Umbilical cord (tissue), 2 donors: Measurements from ENCODE around the gene RUSF1. TPM values are rescaled to one million over a fixed set of nuclear protein-coding genes. Genes with fewer than 3 reads are reported as not detected.
"Not testable (repeated sequence)": the region's sequence is repeated elsewhere in the genome, so short reads cannot be mapped to it uniquely, and the experiment has no call there.

Experiments
- DNase-seq: peaks from one replicate; pipeline ENCODE4 v3.0.0-alpha.2; 2015; ENCODE audit warnings: low spot score
- total RNA-seq: library from RNA; depleted of rRNA; stranded (reverse); fragments of >200 nt; gene quantifications from one replicate; pipeline ENCODE4 v1.2.3, GENCODE V29; 2014; ENCODE audit warnings: low replicate concordance; ENCODE audit not compliant: insufficient read depth

The RUSF1 gene
- total RNA-seq, 1 donor from 2014 or later, result 68.1 TPM

GRCh38 chr16:31517800-31518402 lies 9.7 kb upstream of the RUSF1 start:
- DNase-seq, result no peak

GRCh38 chr16:31513884-31514283 lies 5.7 kb upstream of the RUSF1 start:
- no peak for DNase-seq

- no peak for DNase-seq
Measured at GRCh38 chr16:31513126-31513525, 4.9 kb upstream of the RUSF1 start.

- peak; percentile 56 for DNase-seq
Measured at GRCh38 chr16:31508706-31509195, 560 bp upstream of the RUSF1 start.

- no peak for DNase-seq
Measured at GRCh38 chr16:31507617-31507928, 618 bp downstream of the RUSF1 start.

- DNase-seq, result no peak
Measured at GRCh38 chr16:31505483-31505882, 2.7 kb downstream of the RUSF1 start.

- no peak for DNase-seq
Measured at GRCh38 chr16:31504159-31504558, 4.0 kb downstream of the RUSF1 start.

- not testable (repeated sequence) for DNase-seq
Measured at GRCh38 chr16:31503555-31503954, 4.6 kb downstream of the RUSF1 start.

- no peak for DNase-seq
Measured at GRCh38 chr16:31502981-31503380, 5.2 kb downstream of the RUSF1 start.

- no peak for DNase-seq
Measured at GRCh38 chr16:31501966-31502348, 6.2 kb downstream of the RUSF1 start.

GRCh38 chr16:31501226-31501965 lies 6.8 kb downstream of the RUSF1 start:
- no peak for DNase-seq

GRCh38 chr16:31499928-31500327 lies 8.3 kb downstream of the RUSF1 start:
- DNase-seq, result no peak

- DNase-seq, result no peak
Measured at GRCh38 chr16:31498493-31498892, 9.7 kb downstream of the RUSF1 start.

GRCh38 chr16:31496670-31497069 lies 11.5 kb downstream of the RUSF1 start:
- no peak for DNase-seq

- no peak for DNase-seq
Measured at GRCh38 chr16:31493506-31494125, 14.6 kb downstream of the RUSF1 start.

GRCh38 chr16:31491778-31492418 lies 16.3 kb downstream of the RUSF1 start:
- DNase-seq, result no peak

- no peak for DNase-seq
Measured at GRCh38 chr16:31489616-31490584, 18.3 kb downstream of the RUSF1 start.

- no peak for DNase-seq
Measured at GRCh38 chr16:31489298-31489564, 19.0 kb downstream of the RUSF1 start.

- DNase-seq, result no peak
Measured at GRCh38 chr16:31488468-31489297, 19.5 kb downstream of the RUSF1 start.

GRCh38 chr16:31487720-31488467 lies 20.3 kb downstream of the RUSF1 start:
- peak; percentile 63 for DNase-seq
